Fibroblast of pulmonary artery (primary cell): Measurements from ENCODE around the gene IFTAP.

ENCODE experiments used
- DNase-seq: peaks from one replicate; pipeline ENCODE4 v3.0.0-alpha.2; 2010; ENCODE audit warnings: low read depth
- H3K4me3 ChIP-seq: replicated peaks from 2 replicates; pipeline ENCODE4 v1.5.1; 2011; ENCODE audit warnings: low read depth, mild to moderate bottlenecking, control low read depth, low read length, moderate library complexity
- CTCF ChIP-seq: IDR thresholded peaks from 2 replicates; pipeline ENCODE4 v1.5.1; 2011; ENCODE audit warnings: mild to moderate bottlenecking, control low read depth, low read length, inconsistent platforms; ENCODE audit errors: missing control alignments

The IFTAP gene

GRCh38 chr11:36565031-36565610 is 29.2 kb upstream of the IFTAP start:
- no peak for TF ChIP-seq CTCF
- no peak for DNase-seq
- no peak overlapping the region for H3K4me3 ChIP-seq

GRCh38 chr11:36566407-36567053 is 27.8 kb upstream of the IFTAP start:
- no peak for DNase-seq
- H3K4me3 ChIP-seq: no peak overlapping the region
- TF ChIP-seq CTCF: no peak

GRCh38 chr11:36567694-36568093 is 26.6 kb upstream of the IFTAP start, which contains the start of gene RAG1:
Gene RAG1, plus strand, starts transcription at chr11:36568007. Its CDS starts 5,298 bp downstream, at chr11:36573305.
- no peak for TF ChIP-seq CTCF
- no peak for DNase-seq
- H3K4me3 ChIP-seq: no peak within 1 kb of the TSS

GRCh38 chr11:36569095-36569494 is 25.2 kb upstream of the IFTAP start:
- no peak for TF ChIP-seq CTCF
- no peak for DNase-seq
- H3K4me3 ChIP-seq: no peak overlapping the region

GRCh38 chr11:36574486-36574885 is 19.8 kb upstream of the IFTAP start:
- DNase-seq: no peak
- no peak for TF ChIP-seq CTCF
- no peak overlapping the region for H3K4me3 ChIP-seq

GRCh38 chr11:36577373-36577772 is 16.9 kb upstream of the IFTAP start:
- no peak for TF ChIP-seq CTCF
- no peak overlapping the region for H3K4me3 ChIP-seq
- DNase-seq: no peak

- DNase-seq: peak; percentile 17
These were observed 16.4 kb upstream of the IFTAP start for GRCh38 chr11:36577859-36578258.

More at GRCh38 chr11:36577859-36578258, 16.4 kb upstream of the IFTAP start:
- TF ChIP-seq CTCF: no peak
- no peak overlapping the region for H3K4me3 ChIP-seq
